ENCODE measurements around the gene CCDC195.

- TF ChIP-seq EZH2 (IDR thresholded peaks at IDR 0.05; ENCODE audit: borderline replicate concordance) (no peak), EZH2phosphoT487 (IDR thresholded peaks at IDR 0.05; ENCODE audit: low read depth, severe bottlenecking, unreplicated experiment) (no peak)
- TF ChIP-seq, protein P1, sequence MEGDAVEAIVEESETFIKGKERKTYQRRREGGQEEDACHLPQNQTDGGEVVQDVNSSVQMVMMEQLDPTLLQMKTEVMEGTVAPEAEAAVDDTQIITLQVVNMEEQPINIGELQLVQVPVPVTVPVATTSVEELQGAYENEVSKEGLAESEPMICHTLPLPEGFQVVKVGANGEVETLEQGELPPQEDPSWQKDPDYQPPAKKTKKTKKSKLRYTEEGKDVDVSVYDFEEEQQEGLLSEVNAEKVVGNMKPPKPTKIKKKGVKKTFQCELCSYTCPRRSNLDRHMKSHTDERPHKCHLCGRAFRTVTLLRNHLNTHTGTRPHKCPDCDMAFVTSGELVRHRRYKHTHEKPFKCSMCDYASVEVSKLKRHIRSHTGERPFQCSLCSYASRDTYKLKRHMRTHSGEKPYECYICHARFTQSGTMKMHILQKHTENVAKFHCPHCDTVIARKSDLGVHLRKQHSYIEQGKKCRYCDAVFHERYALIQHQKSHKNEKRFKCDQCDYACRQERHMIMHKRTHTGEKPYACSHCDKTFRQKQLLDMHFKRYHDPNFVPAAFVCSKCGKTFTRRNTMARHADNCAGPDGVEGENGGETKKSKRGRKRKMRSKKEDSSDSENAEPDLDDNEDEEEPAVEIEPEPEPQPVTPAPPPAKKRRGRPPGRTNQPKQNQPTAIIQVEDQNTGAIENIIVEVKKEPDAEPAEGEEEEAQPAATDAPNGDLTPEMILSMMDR (IDR thresholded peaks at IDR 0.05; ENCODE audit: poor library complexity): no peak
These were observed 48.5 kb upstream of the CCDC195 start for GRCh38 chr2:224764565-224765236.

All from hepatocyte (in vitro differentiated cells).